Natural killer cell treated with Interleukin-12 subunit alpha and Interleukin-12 subunit beta and Interleukin-15 and Interleukin-18, amount 100 ng/mL, for 72 hours (primary cell): Measurements from ENCODE around the gene TFRC. TPM values are rescaled to one million over a fixed set of nuclear protein-coding genes. Genes with fewer than 3 reads are reported as not detected.
"Not testable (repeated sequence)": the region's sequence is repeated elsewhere in the genome, so short reads cannot be mapped to it uniquely, and the experiment has no call there.

Experiments
- ATAC-seq, 2 donors: fragments of 150-1000 bp; cut with Tn5 transposase in 1 of 2; sonication (Bioruptor Pico), chemical (Tn5 transposase) in 1 of 2; 2 replicates each; pipeline ENCODE4 v1.10.0; 2021
- DNase-seq: peaks from one replicate; pipeline ENCODE4 v3.0.0; 2022; ENCODE audit warnings: low spot score
- H3K27ac Mint-ChIP-seq, 2 donors: 1 replicate in 1 of 2; 2 replicates in 1 of 2; pipeline ENCODE4 v1.8.0; 2022; ENCODE audit warnings: mixed read lengths in 2 of 2, mild to moderate bottlenecking in 1 of 2, moderate library complexity in 1 of 2
- H3K27me3 Mint-ChIP-seq, 2 donors: 1 replicate in 1 of 2; 2 replicates in 1 of 2; pipeline ENCODE4 v1.8.0; 2022; ENCODE audit warnings: mixed read lengths in 2 of 2
- H3K36me3 Mint-ChIP-seq: one replicate; pipeline ENCODE4 v1.8.0; 2022; ENCODE audit warnings: mixed read lengths
- H3K4me1 Mint-ChIP-seq, 2 donors: 1 replicate in 1 of 2; 2 replicates in 1 of 2; pipeline ENCODE4 v1.8.0; 2022; ENCODE audit warnings: low read depth in 2 of 2, mixed read lengths in 2 of 2, mild to moderate bottlenecking in 1 of 2
- H3K4me3 Mint-ChIP-seq: one replicate; pipeline ENCODE4 v1.8.0; 2022; ENCODE audit warnings: mixed read lengths
- H3K9me3 Mint-ChIP-seq: 2 replicates; pipeline ENCODE4 v1.8.0; 2022; ENCODE audit warnings: mixed read lengths
- total RNA-seq, 2 donors: library from RNA; stranded (reverse); gene quantifications; one replicate each; pipeline ENCODE4 v1.2.3, GENCODE V29; 2022

TFRC gene
- total RNA-seq, 2 donors from 2014 or later: 395 to 476 TPM

DNA sequence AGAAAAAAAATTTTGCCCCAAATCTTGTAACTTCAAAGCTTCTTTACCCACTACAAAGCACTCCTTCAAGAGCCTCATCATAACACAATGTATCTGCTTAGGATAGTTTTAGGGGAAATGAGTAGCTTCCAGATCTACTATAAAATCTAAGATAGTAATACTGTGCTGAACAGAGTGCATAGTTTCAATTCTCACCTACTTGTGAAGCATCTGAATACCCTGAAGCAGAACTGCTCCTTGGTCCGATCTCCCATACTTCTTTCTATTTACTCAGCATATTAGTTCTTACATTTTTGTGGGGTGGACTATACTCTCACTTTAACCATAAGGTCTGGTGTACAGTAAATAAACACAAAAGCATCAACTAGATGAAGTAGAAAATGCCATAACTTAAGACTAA lies 9.6 kb downstream of the TFRC start:
- no peak overlapping the region for H3K27ac Mint-ChIP-seq
- peaks cover 5 to 16% of the 10 kb centered on the region in 2 donors for H3K4me1 Mint-ChIP-seq
- no peaks in the 10 kb centered on the region for H3K9me3 Mint-ChIP-seq
- no peak overlapping the region for H3K4me3 Mint-ChIP-seq
- no peak for ATAC-seq
- H3K36me3 Mint-ChIP-seq: peaks cover 34% of the 10 kb centered on the region
- H3K27me3 Mint-ChIP-seq: no peaks in the 10 kb centered on the region
- DNase-seq: no peak

DNA sequence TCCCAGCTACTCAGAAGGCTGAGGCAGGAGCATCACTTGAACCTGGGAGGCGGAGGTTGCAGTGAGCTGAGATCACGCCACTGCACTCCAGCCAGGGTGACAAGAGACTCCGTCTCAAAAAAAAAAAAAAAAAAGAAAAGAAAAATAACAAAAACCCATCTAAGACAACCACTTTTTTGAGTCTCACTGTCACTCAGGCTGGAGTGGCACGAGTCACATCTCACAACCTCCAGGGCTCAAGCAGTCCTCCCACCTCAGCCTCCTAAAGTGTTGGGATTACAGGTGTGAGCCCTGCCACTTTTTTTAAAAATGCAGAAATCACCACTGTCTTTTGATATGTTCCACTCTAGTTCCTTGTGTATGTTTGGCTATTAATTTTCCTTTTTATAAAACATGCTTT lies 13.1 kb downstream of the TFRC start:
- not testable (repeated sequence) for H3K9me3 Mint-ChIP-seq, H3K4me3 Mint-ChIP-seq, H3K27ac Mint-ChIP-seq, H3K4me1 Mint-ChIP-seq, DNase-seq, ATAC-seq, H3K27me3 Mint-ChIP-seq
- peaks cover 35% of the 10 kb centered on the region for H3K36me3 Mint-ChIP-seq

DNA sequence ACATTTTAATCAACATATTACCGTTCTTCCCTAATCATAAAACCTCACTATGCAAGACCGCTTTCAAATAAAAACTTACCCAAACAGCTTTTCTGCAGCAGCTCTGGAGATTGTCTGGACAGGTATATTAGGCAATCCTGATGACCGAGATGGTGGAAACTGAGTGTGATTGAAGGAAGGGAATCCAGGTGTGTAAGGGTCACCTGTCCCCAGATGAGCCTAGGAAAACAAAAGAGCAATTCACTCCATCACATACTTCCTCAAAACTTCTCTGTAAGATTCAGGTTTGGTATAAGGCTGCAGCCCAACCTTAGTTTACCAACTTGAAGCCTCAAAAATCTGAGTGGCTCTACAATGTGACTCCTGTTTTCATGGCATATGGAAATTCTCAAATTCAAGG lies 14.5 kb downstream of the TFRC start:
- Mint-ChIP-seq H3K4me3 (no peak overlapping the region), H3K9me3 (no peaks in the 10 kb centered on the region)

DNA sequence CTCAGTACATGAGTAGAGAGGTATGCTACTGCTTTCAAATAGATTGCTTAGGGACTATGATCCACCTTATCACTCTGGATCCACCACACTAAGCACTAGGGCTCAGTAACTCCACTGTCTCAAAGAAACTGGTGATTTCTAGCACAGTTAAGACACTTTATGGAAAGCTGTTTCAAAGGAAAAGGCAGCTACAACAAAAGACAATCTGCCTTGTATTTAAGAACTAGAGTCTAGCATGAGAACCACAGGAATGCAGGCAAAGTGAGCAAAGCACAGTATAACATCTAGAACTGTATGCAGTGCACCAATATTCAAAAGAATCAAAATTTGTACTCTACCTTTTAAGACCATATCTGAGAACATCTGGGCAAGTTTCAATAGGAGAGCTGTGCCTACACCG lies 17.9 kb downstream of the TFRC start:
- no peak overlapping the region for H3K27ac Mint-ChIP-seq
- peaks cover 41% of the 10 kb centered on the region for H3K36me3 Mint-ChIP-seq
- no peak for DNase-seq
- H3K4me1 Mint-ChIP-seq: peaks cover 0 to 3% of the 10 kb centered on the region in 2 donors
- H3K27me3 Mint-ChIP-seq: no peaks in the 10 kb centered on the region
- H3K9me3 Mint-ChIP-seq: no peaks in the 10 kb centered on the region
- no peak overlapping the region for H3K4me3 Mint-ChIP-seq
- ATAC-seq: no peak

More for the DNA sequence above, 14.5 kb downstream of the TFRC start:
- ATAC-seq: no peak
- DNase-seq: no peak
- no peak overlapping the region for H3K27ac Mint-ChIP-seq
- peaks cover 0 to 5% of the 10 kb centered on the region in 2 donors for H3K4me1 Mint-ChIP-seq
- H3K27me3 Mint-ChIP-seq: no peaks in the 10 kb centered on the region
- H3K36me3 Mint-ChIP-seq: peaks cover 34% of the 10 kb centered on the region

DNA sequence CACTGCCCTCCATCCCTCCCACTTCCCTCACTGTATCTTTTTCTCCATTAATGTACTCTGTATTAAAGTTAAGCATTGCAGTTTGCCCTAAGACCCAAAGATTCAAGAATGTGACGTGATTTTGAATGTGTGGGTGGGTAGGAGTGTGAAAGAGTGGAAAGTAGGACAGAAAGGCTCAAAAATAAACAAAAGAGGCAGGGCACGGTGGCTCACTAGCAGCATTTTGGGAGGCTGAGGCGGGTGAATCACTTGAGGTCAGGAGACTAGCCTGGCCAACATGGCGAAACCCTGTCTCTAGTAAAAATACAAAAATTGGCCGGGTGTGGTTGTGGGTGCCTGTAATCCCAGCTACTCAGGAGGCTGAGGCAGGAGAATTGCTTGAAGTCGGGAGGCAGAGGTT lies 18.4 kb downstream of the TFRC start:
- DNase-seq (no peak), ATAC-seq (no peak)
- H3K36me3 Mint-ChIP-seq: peaks cover 41% of the 10 kb centered on the region
- peaks cover 0 to 3% of the 10 kb centered on the region in 2 donors for H3K4me1 Mint-ChIP-seq
- no peak overlapping the region for H3K4me3 Mint-ChIP-seq
- H3K27ac Mint-ChIP-seq: no peak overlapping the region
- H3K27me3 Mint-ChIP-seq: no peaks in the 10 kb centered on the region
- H3K9me3 Mint-ChIP-seq: no peaks in the 10 kb centered on the region

DNA sequence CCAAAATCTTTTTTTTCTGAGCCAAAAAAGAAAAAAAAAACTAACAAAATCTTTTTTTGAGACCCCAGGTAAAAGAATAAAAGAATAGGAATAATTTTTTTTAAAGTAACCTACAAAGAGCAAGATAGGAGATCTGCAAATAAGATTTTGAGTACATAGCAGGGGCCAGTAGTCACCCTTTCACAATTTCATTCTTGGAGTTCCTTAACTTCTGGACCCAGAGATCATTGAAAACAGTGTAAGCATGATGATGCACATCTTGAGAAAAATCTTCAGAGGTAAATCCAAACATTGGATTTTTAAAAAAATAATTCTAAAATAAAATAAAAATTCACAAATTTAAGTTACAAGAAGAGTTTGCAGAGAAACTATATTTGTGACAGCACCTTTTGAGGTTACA lies 18.8 kb downstream of the TFRC start:
- Mint-ChIP-seq H3K27me3 (no peaks in the 10 kb centered on the region), H3K36me3 (peaks cover 44% of the 10 kb centered on the region), H3K27ac (no peak overlapping the region)

DNA sequence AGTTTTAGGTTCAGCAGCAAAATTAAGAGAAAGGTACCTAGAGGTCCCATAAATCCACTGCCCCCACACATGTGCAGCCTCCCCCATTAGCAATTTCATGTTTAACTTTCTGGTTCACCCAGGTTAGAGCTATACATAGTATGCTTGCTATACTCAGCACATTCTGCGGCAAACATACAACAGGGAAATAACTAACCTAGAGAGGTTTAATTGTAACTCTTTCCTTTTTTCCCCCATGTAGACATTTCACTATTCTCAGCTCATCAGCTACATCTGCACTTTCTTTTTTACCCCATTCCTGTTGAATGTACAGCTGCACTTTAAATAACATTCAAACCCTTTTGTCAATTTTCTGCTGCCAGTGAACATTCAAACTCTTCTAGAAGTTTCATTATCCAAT lies 21.1 kb downstream of the TFRC start:
- no peak for ATAC-seq
- H3K27me3 Mint-ChIP-seq: no peaks in the 10 kb centered on the region
- peak overlapping the region in 1 of 2 donors; percentile 64 for H3K27ac Mint-ChIP-seq
- H3K4me3 Mint-ChIP-seq: no peak overlapping the region
- peaks cover 36% of the 10 kb centered on the region for H3K36me3 Mint-ChIP-seq
- peaks cover 0 to 3% of the 10 kb centered on the region in 2 donors for H3K4me1 Mint-ChIP-seq
- no peak for DNase-seq
- no peaks in the 10 kb centered on the region for H3K9me3 Mint-ChIP-seq

More for the DNA sequence above, 18.8 kb downstream of the TFRC start:
- no peak for ATAC-seq
- H3K9me3 Mint-ChIP-seq: no peaks in the 10 kb centered on the region
- H3K4me1 Mint-ChIP-seq: peaks cover 0 to 3% of the 10 kb centered on the region in 2 donors
- DNase-seq: no peak
- H3K4me3 Mint-ChIP-seq: no peak overlapping the region

DNA sequence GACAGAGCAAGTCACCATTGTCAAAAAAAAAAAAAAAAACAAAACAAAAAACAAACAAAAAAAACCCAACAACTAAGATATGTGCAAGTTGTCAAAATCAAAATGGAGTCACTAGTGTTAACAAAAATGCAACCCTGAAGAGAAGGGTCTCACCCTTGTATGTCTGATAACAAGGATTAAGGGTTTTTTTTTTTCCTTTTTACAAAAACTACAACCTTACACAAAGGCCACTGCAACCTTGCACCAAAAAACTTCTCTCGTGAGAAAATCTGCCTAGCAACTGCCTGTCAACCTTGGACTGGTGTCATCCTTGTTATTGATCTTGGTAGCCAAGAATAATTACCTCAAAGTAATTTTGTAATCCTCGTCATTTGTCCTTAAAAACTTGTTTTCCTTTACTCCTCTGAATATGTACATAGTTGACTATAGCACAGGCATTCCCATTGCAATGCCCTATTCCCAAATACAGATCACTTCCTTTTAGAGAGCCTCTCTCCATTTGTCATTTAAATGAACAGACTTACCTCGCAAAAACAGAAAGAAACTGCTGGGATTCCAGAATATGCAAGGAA lies 24.0 kb downstream of the TFRC start:
- ATAC-seq (no peak), DNase-seq (no peak)
- Mint-ChIP-seq H3K27ac (peak overlapping the region in 1 of 2 donors; percentile 23), H3K4me1 (peaks cover 7 to 9% of the 10 kb centered on the region in 2 donors), H3K9me3 (no peaks in the 10 kb centered on the region), H3K4me3 (no peak overlapping the region), H3K27me3 (no peaks in the 10 kb centered on the region), H3K36me3 (peaks cover 48% of the 10 kb centered on the region)

DNA sequence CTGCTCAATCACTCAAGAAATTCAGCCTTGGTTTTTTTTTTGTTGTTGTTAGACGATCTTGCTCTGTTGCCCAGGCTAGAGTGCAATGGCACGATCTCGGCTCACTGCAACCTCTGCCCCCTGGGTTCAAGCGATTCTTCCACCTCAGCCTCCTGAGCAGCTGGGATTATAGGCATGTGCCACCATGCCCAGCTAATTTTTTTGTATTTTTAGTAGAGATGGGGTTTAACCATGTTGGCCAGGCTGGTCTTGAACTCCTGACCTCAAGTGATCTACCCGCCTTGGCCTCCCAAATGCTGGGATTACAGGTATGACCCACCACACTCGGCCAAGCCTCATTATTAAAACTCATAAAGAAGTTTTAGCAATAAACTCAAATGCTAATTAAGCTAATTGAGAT lies 25.5 kb downstream of the TFRC start:
- peaks cover 56% of the 10 kb centered on the region for H3K36me3 Mint-ChIP-seq
- H3K4me3 Mint-ChIP-seq, ATAC-seq, H3K27ac Mint-ChIP-seq, DNase-seq, H3K4me1 Mint-ChIP-seq, H3K27me3 Mint-ChIP-seq, H3K9me3 Mint-ChIP-seq: not testable (repeated sequence)

DNA sequence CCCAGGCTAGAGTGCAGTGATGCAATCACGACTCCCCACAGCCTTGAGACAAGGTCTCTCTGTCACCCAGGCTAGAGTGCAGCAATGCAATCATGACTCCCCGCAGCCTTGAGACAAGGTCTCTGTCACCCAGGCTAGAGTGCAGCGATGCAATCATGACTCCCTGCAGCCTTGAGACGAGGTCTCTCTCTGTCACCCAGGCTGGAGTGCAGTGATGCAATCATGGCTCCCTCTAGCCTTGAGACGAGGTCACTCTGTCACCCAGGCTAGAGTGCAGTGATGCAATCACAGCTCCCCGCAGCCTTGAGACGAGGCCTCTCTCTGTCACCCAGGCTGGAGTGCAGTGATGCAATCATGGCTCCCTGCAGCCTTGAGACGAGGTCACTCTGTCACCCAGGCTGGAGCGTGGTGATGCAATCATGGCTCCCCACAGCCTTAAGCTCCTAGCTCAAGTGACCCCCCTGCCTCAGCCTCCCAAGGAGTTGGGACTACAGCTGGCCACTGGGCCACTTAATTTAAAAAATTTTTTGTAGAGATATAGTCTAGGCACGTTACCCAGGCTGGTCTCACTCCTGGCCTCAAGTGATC lies 26.1 kb downstream of the TFRC start:
- ATAC-seq (peak; percentile 85 to 92), DNase-seq (peak; percentile 70)
- H3K4me1 Mint-ChIP-seq: peaks cover 4 to 9% of the 10 kb centered on the region in 2 donors
- peaks cover 54% of the 10 kb centered on the region for H3K36me3 Mint-ChIP-seq
- no peaks in the 10 kb centered on the region for H3K27me3 Mint-ChIP-seq
- peak overlapping the region; percentile 38 to 60 for H3K27ac Mint-ChIP-seq
- no peaks in the 10 kb centered on the region for H3K9me3 Mint-ChIP-seq
- H3K4me3 Mint-ChIP-seq: peak overlapping the region; percentile 12

DNA sequence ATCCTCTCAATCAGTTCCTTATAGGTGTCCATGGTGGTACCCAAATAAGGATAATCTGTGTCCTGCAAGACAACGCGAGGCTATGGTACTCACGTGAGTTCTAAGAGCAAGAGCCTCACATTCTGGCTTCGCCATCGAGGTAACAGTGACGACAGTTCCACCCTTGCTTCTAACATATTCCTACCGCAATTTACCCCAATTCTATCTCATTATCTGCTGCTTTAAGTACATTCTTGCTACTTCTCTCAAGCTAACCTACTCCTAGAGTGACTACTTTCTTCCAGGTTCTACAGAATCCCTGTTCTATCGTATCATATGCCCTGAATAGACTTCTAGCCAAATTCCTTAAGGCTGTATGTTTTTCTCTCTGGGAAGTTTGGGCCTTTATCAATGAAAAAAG lies 26.6 kb downstream of the TFRC start:
- ATAC-seq: no peak
- Mint-ChIP-seq H3K27me3 (no peaks in the 10 kb centered on the region), H3K9me3 (no peaks in the 10 kb centered on the region), H3K4me1 (peaks cover 4 to 9% of the 10 kb centered on the region in 2 donors), H3K36me3 (peaks cover 52% of the 10 kb centered on the region), H3K27ac (peak overlapping the region; percentile 38 to 60), H3K4me3 (peak overlapping the region; percentile 12)
- DNase-seq: no peak

DNA sequence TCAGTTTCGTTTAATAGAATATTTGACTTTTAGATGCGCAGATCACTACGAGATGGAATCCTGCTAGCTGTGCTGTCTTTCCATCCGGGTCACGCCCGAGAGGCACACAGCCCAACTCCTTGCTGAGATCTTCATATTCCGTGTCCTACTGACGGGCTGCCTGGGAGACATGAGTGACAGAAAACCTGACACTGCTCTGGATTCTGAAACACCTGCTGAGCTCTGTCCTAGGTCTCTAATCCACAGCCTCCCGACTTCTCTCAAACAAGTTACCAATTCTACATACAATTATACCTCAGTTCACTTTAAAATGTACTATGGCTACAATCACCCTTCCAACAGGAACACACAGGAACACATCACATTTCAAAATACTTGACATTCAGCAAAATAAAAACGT lies 27.2 kb downstream of the TFRC start:
- ATAC-seq (no peak), DNase-seq (no peak)
- Mint-ChIP-seq H3K4me1 (peaks cover 4 to 9% of the 10 kb centered on the region in 2 donors), H3K4me3 (no peak overlapping the region), H3K9me3 (no peaks in the 10 kb centered on the region), H3K36me3 (peaks cover 46% of the 10 kb centered on the region), H3K27ac (peak overlapping the region in 1 of 2 donors; percentile 38), H3K27me3 (no peaks in the 10 kb centered on the region)

DNA sequence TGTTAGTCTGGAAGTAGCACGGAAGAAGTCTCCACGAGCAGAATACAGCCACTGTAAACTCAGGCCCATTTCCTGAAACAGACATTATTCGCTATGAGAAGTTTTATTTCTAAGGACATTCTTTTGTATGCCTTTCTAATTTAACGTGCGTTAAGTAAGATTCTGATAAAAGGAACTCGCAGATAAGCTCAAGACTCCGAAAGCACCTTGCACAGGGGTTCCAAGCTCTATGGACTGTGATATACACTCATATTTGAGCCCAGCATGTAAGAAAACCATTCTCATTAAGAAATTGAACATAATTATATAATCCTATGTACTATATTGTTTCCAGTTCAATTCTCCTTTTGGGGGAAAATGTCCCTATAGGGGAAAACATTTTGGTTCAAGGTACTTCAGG lies 28.4 kb downstream of the TFRC start:
- H3K4me1 Mint-ChIP-seq: peaks cover 4 to 9% of the 10 kb centered on the region in 2 donors
- DNase-seq (no peak), ATAC-seq (no peak)
- H3K9me3 Mint-ChIP-seq: no peaks in the 10 kb centered on the region
- H3K27ac Mint-ChIP-seq: no peak overlapping the region
- H3K27me3 Mint-ChIP-seq: no peaks in the 10 kb centered on the region
- no peak overlapping the region for H3K4me3 Mint-ChIP-seq
- peaks cover 47% of the 10 kb centered on the region for H3K36me3 Mint-ChIP-seq

DNA sequence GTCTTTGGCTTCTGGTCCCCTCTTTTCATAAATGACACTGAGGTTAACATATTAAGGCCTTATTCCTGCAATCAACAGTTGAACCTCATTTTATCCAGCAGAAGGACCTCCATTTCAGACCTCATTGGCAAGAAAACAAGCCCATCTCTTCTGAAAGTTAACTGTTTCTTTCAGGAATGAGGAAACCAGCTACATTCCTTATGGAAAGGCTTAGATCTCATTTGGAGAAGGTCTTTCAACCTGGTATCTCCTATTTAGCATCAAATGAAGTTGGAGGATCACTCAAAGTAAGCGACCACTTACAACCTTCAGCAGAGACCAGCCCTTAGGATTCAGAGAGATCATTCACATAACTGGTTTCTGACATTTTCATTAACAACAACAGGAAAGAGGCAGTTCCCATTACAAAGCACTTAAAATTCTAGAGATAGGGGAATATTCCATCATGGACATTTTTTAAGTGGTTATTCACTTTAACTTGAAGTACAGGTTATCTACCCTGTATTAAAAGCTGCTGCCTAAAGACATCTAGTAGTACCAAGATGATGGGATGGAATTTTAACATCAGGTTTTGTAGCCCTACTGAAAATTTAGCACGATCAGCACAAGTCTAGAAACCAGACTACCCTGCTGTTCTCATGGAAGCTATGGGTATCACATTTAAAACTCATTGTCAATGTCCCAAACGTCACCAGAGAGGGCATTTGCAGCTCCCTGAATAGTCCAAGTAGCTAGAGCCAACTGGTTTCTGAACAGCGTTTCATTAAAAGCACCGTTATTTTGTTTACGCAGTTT lies 30.4 kb downstream of the TFRC start:
- H3K27ac Mint-ChIP-seq: no peak overlapping the region
- ATAC-seq: no peak

More for the DNA sequence above, 30.4 kb downstream of the TFRC start:
- H3K4me1 Mint-ChIP-seq: peaks cover 7 to 9% of the 10 kb centered on the region in 2 donors
- no peaks in the 10 kb centered on the region for H3K27me3 Mint-ChIP-seq
- H3K4me3 Mint-ChIP-seq: no peak overlapping the region
- H3K36me3 Mint-ChIP-seq: peaks cover 34% of the 10 kb centered on the region
- H3K9me3 Mint-ChIP-seq: no peaks in the 10 kb centered on the region
- DNase-seq: no peak
